SU-DHL-6 (cell line): ENCODE measurements around the gene LYPD3.

Source experiments
- H2AFZ ChIP-seq: fragments of 200-600 bp; sonication (generic); 2 replicates; pipeline ENCODE4 v1.6.1; 2014; ENCODE audit warnings: low read depth, mild to moderate bottlenecking, moderate library complexity, mixed read lengths, antibody characterized with exemption, low read length; ENCODE audit not compliant: severe bottlenecking
- H3F3A ChIP-seq: fragments of 200-600 bp; shearing (Covaris generic); 2 replicates; pipeline ENCODE4 v1.6.0; 2016; ENCODE audit warnings: antibody characterized with exemption, mild to moderate bottlenecking; ENCODE audit not compliant: insufficient read depth
- H3K27ac ChIP-seq: fragments of 200-600 bp; sonication (generic); 2 replicates; pipeline ENCODE4 v1.5.1; 2016; ENCODE audit warnings: low read depth, mild to moderate bottlenecking, low read length, moderate library complexity, mixed read lengths
- H3K27me3 ChIP-seq: fragments of 200-600 bp; sonication (generic), shearing (Covaris generic); 2 replicates; pipeline ENCODE4 v1.6.0; 2014; ENCODE audit warnings: mild to moderate bottlenecking, low read length
- H3K36me3 ChIP-seq: fragments of 200-600 bp; sonication (generic); 2 replicates; pipeline ENCODE4 v1.6.1; 2014; ENCODE audit warnings: mild to moderate bottlenecking, low read length, mixed read lengths
- H3K4me2 ChIP-seq: fragments of 300-600, 200-600 bp; shearing (Covaris generic), sonication (generic); 2 replicates; pipeline ENCODE4 v1.6.0; 2014; ENCODE audit warnings: low read length, low read depth, mild to moderate bottlenecking; ENCODE audit not compliant: poor library complexity, severe bottlenecking
- H3K4me3 ChIP-seq: fragments of 200-600 bp; sonication (generic); 2 replicates; pipeline ENCODE4 v1.5.1; 2014; ENCODE audit warnings: antibody characterized with exemption, low read length, mild to moderate bottlenecking, mixed read lengths; ENCODE audit not compliant: insufficient read depth, poor library complexity, severe bottlenecking
- H3K79me2 ChIP-seq: fragments of 200-600 bp; sonication (generic); 2 replicates; pipeline ENCODE4 v1.6.1; 2014; ENCODE audit warnings: mild to moderate bottlenecking, low read length, moderate library complexity; ENCODE audit not compliant: insufficient read depth
- H3K9ac ChIP-seq: fragments of 200-600 bp; sonication (generic); 2 replicates; pipeline ENCODE4 v1.7.0; 2014; ENCODE audit warnings: mild to moderate bottlenecking, low read length
- H3K9me2 ChIP-seq: fragments of 200-600 bp; sonication (generic); replicated peaks from 2 replicates; pipeline ENCODE4 v1.6.1; 2014; ENCODE audit warnings: low read length; ENCODE audit not compliant: insufficient read depth
- H3K9me3 ChIP-seq: fragments of 200-600 bp; sonication (generic); 2 replicates; pipeline ENCODE4 v1.6.1; 2014; ENCODE audit warnings: low read length, mixed read lengths; ENCODE audit not compliant: insufficient read depth
- H4K20me1 ChIP-seq: fragments of 200-600 bp; sonication (generic); 2 replicates; pipeline ENCODE4 v1.6.1; 2014; ENCODE audit warnings: low read depth, mild to moderate bottlenecking, antibody characterized with exemption, low read length, moderate library complexity, mixed read lengths
- CTCF ChIP-seq: fragments of 200-600 bp; sonication (generic); IDR thresholded peaks from one replicate; pipeline ENCODE4 v1.5.1; 2017; ENCODE audit warnings: antibody characterized with exemption, mild to moderate bottlenecking, low read length, moderate library complexity; ENCODE audit not compliant: insufficient read depth, poor library complexity, severe bottlenecking
- EZH2phosphoT487 ChIP-seq: fragments of 200-600 bp; sonication (generic), shearing (Covaris generic); conservative IDR thresholded peaks from 2 replicates; pipeline ENCODE4 v1.6.1; 2018; ENCODE audit warnings: mild to moderate bottlenecking, antibody characterized with exemption, low read length, moderate library complexity, mixed read lengths

LYPD3 gene

GRCh38 chr19:43486412-43486811 is 21.0 kb upstream of the LYPD3 start:
- no peak overlapping the region for H2AFZ ChIP-seq
- no peak overlapping the region for H3K9ac ChIP-seq

GRCh38 chr19:43485951-43486350 is 20.5 kb upstream of the LYPD3 start:
- Histone ChIP-seq H3K79me2 (no peaks in the 10 kb centered on the region), H3K9me2 (no peaks in the 10 kb centered on the region), H3K4me2 (no peak overlapping the region), H3K36me3 (no peaks in the 10 kb centered on the region), H2AFZ (no peak overlapping the region), H3K9me3 (no peaks in the 10 kb centered on the region), H3K27ac (no peak overlapping the region), H3K9ac (no peak overlapping the region), H3K4me3 (no peak overlapping the region), H4K20me1 (no peaks in the 10 kb centered on the region), H3K27me3 (no peaks in the 10 kb centered on the region), H3F3A (no peaks in the 10 kb centered on the region)
- TF ChIP-seq CTCF (no peak), EZH2phosphoT487 (no peak)

More at GRCh38 chr19:43486412-43486811, 21.0 kb upstream of the LYPD3 start:
- TF ChIP-seq EZH2phosphoT487 (no peak), CTCF (no peak)
- Histone ChIP-seq H3K9me2 (no peaks in the 10 kb centered on the region), H4K20me1 (no peaks in the 10 kb centered on the region), H3K4me2 (no peak overlapping the region), H3K36me3 (no peaks in the 10 kb centered on the region), H3K79me2 (no peaks in the 10 kb centered on the region), H3K27ac (no peak overlapping the region), H3F3A (no peaks in the 10 kb centered on the region), H3K9me3 (no peaks in the 10 kb centered on the region), H3K27me3 (no peaks in the 10 kb centered on the region), H3K4me3 (no peak overlapping the region)

GRCh38 chr19:43483281-43483680 is 17.9 kb upstream of the LYPD3 start:
- Histone ChIP-seq H3K36me3 (no peaks in the 10 kb centered on the region), H2AFZ (no peak overlapping the region), H3K4me3 (no peak overlapping the region), H3K79me2 (no peaks in the 10 kb centered on the region), H3K27me3 (no peaks in the 10 kb centered on the region), H3K27ac (no peak overlapping the region), H3K9ac (no peak overlapping the region), H4K20me1 (no peaks in the 10 kb centered on the region), H3F3A (no peaks in the 10 kb centered on the region), H3K9me2 (no peaks in the 10 kb centered on the region), H3K9me3 (no peaks in the 10 kb centered on the region), H3K4me2 (no peak overlapping the region)
- no peak for TF ChIP-seq CTCF
- no peak for TF ChIP-seq EZH2phosphoT487

- Histone ChIP-seq H3K9me3 (no peaks in the 10 kb centered on the region), H3K4me3 (no peak overlapping the region), H4K20me1 (no peaks in the 10 kb centered on the region), H3K36me3 (no peaks in the 10 kb centered on the region), H2AFZ (no peak overlapping the region), H3K9ac (no peak overlapping the region), H3K79me2 (no peaks in the 10 kb centered on the region), H3K27me3 (no peaks in the 10 kb centered on the region), H3K27ac (no peak overlapping the region), H3F3A (no peaks in the 10 kb centered on the region), H3K9me2 (no peaks in the 10 kb centered on the region), H3K4me2 (no peak overlapping the region)
- TF ChIP-seq EZH2phosphoT487 (no peak), CTCF (no peak)
Measured at GRCh38 chr19:43482193-43482592, 16.8 kb upstream of the LYPD3 start.
